ENCODE measurements around the gene ZNF668.

GRCh38 chr16:31016018-31016417, 58.0 kb downstream of the ZNF668 start:
- TF ChIP-seq POLR2A (IDR thresholded peaks at IDR 0.05; ENCODE audit: low read depth, low read length) (no peak), CTCF (conservative IDR thresholded peaks at IDR 0.05; ENCODE audit: low read depth, low read length) (no peak), SMC3 (IDR thresholded peaks at IDR 0.05; ENCODE audit: low read depth, low read length) (no peak), MAFK (IDR thresholded peaks at IDR 0.05; ENCODE audit: low read depth, low read length) (no peak), RAD21 (IDR thresholded peaks at IDR 0.05; ENCODE audit: low read length) (no peak), RFX5 (IDR thresholded peaks at IDR 0.05; ENCODE audit: low read depth, low read length) (no peak), MAZ (IDR thresholded peaks at IDR 0.05; ENCODE audit: borderline replicate concordance, low read depth, low read length) (no peak)

Measured in IMR-90 (cell line).